RCC 7860 (cell line): ENCODE results near the gene FGA.
A peak's percentile ranks its signal among the peaks of the same experiment; 100 is the strongest.

ENCODE experiments used
- DNase-seq: peaks from one replicate; pipeline ENCODE4 v3.0.0-alpha.2; 2015; ENCODE audit warnings: low spot score
- FAIRE-seq: peaks from 2 replicates; lab custom pipeline; 2012; peaks lifted over from hg19 to GRCh38; lab: Jason Lieb, UNC

Gene FGA

DNA sequence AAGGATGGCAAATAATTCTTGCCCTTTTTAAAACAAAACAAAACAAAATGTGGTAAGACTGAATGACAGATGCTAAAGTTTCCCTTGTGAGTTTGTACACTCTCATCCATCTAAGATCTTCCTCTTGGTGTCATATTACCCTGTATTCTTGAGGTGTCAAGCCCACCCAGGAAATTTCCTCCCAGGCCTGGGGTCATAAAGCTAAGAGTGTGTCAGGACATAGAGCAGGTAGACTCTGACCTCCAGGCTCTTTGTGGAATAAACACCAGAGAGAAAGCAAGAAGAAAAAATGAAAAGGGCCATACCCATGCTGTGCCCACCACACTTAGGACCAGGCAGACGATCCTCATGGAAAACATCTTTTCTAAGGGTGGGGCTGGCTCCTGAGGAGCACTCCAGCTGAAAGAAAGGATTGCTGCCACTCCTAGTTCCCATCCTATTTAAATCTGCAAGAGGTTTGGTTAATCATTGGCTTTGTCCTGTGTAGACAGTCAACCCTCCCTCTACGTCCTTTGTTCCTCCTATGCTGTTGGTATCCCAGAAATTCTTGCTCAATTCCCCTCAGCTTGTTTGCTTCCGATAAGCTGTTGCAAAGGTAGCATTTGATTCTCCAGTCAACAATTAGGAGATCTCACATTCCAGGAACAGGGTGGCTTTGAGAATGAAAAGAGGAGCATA lies at the start of gene FGA:
Gene FGA (minus strand): TSS at position 414 of the 678 bp plus-strand sequence. CDS start 55 bp downstream, at position 359.
- no peak for FAIRE-seq
- no peak for DNase-seq

DNA sequence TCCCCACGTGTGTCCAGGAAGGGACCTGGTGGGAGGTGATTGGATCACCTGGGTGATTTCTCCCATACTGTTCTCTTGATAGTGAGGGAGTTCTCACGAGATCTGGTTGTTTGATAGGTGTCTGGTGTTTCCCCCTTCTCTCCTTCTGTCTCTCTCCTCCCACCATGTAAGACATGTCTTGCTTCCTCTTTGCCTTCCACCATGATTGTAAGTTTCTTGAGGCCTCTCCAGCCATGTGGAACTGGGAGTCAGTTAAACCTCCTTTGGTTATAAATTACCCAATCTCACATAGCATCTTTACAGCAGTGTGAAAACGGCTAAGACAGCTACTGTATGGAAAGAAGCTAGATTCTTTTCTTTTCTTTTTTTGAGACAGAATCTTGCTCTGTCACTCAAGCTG lies 43.5 kb upstream of the FGA start:
- FAIRE-seq (no peak), DNase-seq (no peak)

DNA sequence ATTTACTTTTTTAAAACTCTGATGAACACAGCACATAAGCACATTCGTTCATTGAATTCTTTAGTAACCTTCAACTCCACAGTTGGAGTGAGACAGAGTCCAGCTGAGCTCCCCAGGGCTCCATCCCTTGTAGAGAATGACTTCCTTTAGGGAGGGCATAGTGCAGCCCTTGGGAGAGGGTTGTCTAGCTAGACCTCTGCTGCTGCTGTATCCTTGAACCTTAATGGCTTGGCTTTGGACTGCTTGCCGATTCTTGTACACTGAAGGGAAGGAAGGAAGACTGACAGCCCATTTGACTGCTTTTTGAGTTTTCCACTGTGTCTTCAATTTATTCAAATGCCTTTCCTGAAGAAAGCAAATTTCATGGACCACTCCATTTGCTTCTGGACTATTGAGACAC lies 41.3 kb upstream of the FGA start:
- no peak for DNase-seq
- FAIRE-seq = no peak

- DNase-seq (no peak), FAIRE-seq (no peak)
Measured at GRCh38 chr4:154630324-154630723, 39.8 kb upstream of the FGA start.

GRCh38 chr4:154626793-154627484 lies 36.4 kb upstream of the FGA start:
- FAIRE-seq (no peak), DNase-seq (no peak)

DNA sequence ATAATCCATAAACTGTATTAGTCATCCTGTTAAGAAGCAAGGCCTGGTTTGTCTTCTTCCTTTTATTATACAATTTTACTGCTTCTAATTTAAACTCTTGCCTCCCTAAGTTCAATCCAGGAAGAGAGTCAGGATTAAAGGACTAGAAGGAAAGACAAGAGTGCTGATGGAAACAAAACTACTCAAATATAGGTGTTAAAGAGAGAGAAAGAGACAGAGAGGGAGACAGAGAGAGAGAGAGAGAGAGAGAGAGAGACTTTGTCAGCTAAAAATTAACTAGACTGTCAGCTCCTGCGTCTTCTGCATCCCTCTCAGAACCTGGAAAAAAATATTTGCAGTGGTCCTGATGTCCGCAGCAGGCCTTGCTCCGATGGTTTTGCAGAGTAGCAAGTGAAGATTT lies 35.4 kb upstream of the FGA start:
- DNase-seq = no peak
- FAIRE-seq = no peak

DNA sequence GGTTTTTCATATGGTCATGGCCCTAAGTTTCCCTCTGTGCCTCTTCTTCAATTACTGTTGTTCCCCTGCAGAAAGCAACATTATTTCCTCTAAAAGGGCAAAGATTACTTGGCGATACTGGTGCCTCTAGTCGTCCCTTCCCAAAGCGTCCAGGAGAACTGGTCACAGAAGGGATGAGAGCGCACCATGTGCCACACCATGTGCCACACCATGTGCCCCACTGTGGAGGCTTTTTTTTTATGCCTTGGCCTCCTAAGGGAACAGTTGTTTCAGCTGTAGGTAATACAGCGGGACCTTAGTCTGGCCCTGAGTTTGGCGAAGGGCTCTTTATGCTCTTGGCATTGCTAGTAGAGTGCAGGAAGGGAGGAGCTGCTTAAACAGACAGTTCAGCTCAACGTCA lies 33.5 kb upstream of the FGA start:
- FAIRE-seq (no peak), DNase-seq (no peak)

- FAIRE-seq = no peak
Measured at GRCh38 chr4:154623436-154623835, 32.9 kb upstream of the FGA start.

GRCh38 chr4:154622598-154622997 lies 32.1 kb upstream of the FGA start:
- DNase-seq = peak; percentile 6
- FAIRE-seq = no peak

More at GRCh38 chr4:154623436-154623835, 32.9 kb upstream of the FGA start:
- no peak for DNase-seq

DNA sequence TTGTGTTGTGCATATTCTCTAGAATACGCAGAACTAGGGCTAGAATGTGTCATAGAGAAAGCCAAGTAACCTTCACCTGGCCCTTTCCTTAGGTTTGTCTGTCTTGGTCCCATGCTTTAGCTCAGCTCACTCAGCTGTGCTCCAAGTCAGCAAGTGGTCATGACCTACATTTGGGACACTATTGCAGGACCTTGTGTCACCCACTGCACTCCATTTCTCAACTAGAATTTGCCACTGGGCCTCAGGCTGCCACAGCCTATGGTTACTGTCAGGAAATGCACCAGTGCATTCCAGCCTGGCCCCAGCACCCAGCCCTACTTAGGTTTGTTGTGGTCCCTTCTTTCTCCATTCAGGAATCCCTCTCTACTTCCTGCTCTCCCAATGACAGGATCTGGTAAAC lies 29.6 kb upstream of the FGA start:
- no peak for DNase-seq
- no peak for FAIRE-seq

DNA sequence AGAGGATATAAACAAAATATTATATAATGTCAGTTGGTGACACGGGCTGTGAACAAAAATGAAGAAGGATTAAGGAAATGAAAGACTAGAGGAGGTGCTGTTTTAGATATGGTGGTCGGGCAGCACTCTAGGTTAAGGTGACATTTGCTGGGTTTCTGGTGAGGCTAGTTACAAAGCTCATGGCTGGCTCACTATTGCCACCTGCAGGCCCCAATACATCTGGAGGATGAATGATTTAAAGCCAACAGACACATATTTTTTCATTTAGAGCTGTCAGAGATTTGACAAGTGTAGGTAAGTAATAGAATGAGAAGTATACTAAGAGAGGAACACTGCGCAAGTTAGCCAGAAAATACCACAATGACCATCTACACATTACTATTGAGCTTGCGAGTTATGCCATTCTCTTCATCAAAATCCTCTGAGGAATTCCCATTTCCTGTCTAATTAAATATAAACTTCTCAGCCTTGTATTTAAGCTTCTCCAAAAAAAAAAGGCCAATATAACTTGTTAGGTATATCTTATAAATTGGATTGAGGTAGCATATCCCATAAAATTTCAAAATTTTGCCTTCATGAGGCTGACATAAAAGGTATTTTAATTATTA lies 28.3 kb upstream of the FGA start:
- DNase-seq (peak; percentile 10), FAIRE-seq (no peak)

- DNase-seq = no peak
- FAIRE-seq = no peak
Measured at GRCh38 chr4:154617820-154618317, 27.3 kb upstream of the FGA start.

DNA sequence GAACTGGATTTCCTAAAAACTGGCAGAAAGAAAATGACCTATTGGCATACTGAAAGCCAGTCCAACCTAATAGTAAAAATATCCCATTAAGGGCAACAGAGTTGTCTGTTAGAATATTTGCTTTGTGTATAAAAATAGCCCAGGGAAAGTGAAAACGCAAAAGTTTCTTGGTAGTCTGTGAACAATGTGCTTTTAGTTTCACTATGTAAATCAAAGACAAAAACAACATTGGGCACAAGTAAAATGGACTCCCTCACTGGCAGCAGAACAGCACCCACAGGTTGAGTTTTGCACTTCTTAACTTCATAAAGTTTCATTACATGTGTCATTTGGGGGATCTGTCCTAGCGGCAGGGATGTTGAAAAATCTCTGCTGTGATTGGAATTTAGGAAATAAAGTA lies 26.2 kb upstream of the FGA start:
- FAIRE-seq = no peak
- no peak for DNase-seq

GRCh38 chr4:154616287-154616686 lies 25.7 kb upstream of the FGA start:
- FAIRE-seq = no peak
- no peak for DNase-seq

GRCh38 chr4:154615211-154615610 lies 24.7 kb upstream of the FGA start:
- FAIRE-seq = no peak
- no peak for DNase-seq

DNA sequence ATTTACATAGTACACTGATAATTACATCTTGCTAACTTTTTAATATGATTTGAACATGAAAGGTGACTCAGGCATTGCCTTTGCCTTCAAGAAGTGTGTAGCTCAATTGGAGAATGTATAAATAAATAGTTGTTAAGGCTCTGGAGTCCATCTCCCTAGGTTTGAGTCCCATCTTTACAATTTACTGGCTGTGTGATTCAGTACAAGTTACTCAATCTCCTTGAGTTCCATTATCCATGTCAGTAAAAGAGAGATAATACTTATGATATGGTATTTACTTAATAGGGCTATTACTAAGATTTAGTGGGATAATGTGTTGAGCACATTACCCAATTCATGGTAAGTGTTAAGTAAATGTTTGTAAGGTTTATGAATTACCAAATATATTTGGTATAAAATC lies 23.8 kb upstream of the FGA start:
- DNase-seq (no peak), FAIRE-seq (no peak)

- DNase-seq = no peak
- FAIRE-seq = no peak
Measured at GRCh38 chr4:154612472-154613414, 22.2 kb upstream of the FGA start, which contains the start of gene FGG. Gene FGG, minus strand, starts transcription at chr4:154612656. Its CDS starts 47 bp downstream, at chr4:154612609.

DNA sequence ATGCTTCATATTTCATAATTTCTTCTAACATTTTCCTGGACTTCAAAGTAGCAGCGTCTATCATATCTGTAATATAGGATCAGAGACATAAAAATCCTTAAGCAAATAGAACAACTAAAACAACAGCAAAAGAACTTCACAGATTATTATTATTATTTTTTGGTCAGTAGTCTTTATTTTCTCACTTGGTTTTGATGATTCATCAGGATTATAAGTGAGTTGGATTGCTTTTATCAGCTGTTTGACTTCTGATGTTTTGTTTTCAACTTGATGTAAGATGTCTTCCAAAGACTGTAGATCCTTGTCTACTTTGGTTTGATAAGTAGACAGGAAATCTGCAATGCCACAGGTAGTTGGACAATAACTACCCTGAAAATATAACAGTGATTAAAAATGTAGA lies 21.3 kb upstream of the FGA start:
- FAIRE-seq = no peak

GRCh38 chr4:154610582-154610981 lies 20.0 kb upstream of the FGA start:
- no peak for DNase-seq
- no peak for FAIRE-seq

More for the DNA sequence above, 21.3 kb upstream of the FGA start:
- no peak for DNase-seq

DNA sequence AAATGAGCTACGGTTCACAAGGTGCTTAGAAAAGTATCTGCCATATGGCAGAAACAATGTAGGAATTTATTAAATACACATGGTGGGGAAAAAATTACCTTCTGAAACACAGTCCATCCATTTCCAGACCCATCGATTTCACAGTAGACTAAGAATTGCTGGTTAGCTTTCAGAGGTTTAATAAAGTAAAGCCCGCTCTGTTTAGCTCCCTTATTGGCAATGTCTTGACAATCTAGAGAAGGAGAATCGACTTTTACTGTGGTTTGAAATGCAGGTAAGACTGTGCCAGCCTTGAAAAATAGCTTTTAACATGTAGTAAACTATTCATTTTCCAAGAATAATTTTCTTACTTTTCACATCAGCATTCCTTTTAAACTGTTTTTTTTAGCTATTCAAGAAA lies 19.0 kb upstream of the FGA start:
- FAIRE-seq = no peak
- DNase-seq = no peak
